Epithelial cell of esophagus (primary cell): ENCODE measurements around the gene GABBR2.

Experiments
- DNase-seq: peaks from one replicate; pipeline ENCODE4 v3.0.0; 2010; ENCODE audit warnings: low read depth
- H3K4me3 ChIP-seq: 2 replicates; pipeline ENCODE4 v1.5.1; 2011; ENCODE audit warnings: mild to moderate bottlenecking, low read length, control low read depth
- TF ChIP-seq, protein P1 (sequence below): IDR thresholded peaks from 2 replicates; pipeline ENCODE4 v1.5.1; 2011; ENCODE audit warnings: low read depth, mild to moderate bottlenecking, low read length, control low read depth, inconsistent platforms; ENCODE audit not compliant: insufficient read depth; ENCODE audit errors: missing control alignments

Gene GABBR2

DNA sequence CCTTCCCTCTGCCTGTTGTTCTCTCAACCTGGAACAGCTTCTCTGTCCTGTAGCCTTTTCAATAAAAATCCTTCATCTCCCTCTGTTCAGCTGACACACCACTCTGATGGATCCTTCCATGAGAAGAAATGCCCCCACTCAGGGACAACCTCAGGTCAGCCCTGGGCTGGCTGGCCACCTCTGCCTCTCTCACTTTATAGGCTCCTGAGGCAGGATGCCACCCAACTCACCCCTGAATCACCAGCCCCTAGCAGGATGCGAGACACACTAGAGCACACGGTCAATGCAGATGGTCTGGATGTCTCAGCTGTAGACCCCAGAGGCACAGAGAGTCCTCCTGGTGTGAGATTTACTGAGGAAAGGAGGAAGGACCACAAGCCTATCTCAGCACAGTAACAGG lies 93.8 kb downstream of the GABBR2 start:
- TF ChIP-seq, protein P1, sequence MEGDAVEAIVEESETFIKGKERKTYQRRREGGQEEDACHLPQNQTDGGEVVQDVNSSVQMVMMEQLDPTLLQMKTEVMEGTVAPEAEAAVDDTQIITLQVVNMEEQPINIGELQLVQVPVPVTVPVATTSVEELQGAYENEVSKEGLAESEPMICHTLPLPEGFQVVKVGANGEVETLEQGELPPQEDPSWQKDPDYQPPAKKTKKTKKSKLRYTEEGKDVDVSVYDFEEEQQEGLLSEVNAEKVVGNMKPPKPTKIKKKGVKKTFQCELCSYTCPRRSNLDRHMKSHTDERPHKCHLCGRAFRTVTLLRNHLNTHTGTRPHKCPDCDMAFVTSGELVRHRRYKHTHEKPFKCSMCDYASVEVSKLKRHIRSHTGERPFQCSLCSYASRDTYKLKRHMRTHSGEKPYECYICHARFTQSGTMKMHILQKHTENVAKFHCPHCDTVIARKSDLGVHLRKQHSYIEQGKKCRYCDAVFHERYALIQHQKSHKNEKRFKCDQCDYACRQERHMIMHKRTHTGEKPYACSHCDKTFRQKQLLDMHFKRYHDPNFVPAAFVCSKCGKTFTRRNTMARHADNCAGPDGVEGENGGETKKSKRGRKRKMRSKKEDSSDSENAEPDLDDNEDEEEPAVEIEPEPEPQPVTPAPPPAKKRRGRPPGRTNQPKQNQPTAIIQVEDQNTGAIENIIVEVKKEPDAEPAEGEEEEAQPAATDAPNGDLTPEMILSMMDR, result no peak
- no peak overlapping the region for H3K4me3 ChIP-seq
- no peak for DNase-seq

DNA sequence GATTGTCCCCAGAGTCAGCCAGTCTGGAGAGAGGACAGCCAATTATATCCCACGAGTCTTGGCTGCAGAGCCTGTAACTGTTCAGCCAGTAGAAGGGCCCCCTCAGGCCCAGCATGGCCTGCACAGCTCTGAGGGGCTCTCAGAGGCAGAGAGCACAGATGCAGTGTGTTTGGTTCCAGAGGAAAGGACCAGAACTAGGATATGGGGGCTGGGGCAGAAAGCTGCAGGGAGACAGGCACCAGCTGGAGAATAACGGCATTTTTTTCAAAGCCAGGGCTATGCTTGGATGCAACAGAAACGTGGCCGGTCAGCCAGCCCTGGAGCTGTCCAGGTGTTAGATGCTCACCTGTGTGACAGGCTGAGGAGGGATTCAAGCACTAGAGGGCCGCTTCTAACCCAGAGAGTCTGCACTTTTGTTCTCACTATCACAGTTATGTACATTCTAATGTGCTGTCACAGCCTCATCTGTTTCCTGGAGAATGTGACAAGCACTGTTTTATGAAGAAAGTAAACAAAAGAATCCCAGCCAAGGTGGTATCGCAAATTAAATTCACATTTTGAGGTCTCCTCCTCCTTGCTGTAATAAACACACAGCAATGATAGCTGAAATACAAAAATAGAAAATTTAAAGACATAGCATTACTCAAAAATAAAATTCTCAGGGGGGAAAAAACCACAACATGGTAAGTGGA lies 96.5 kb downstream of the GABBR2 start:
- TF ChIP-seq, protein P1, result no peak
- DNase-seq, result no peak
- H3K4me3 ChIP-seq, result no peak overlapping the region

DNA sequence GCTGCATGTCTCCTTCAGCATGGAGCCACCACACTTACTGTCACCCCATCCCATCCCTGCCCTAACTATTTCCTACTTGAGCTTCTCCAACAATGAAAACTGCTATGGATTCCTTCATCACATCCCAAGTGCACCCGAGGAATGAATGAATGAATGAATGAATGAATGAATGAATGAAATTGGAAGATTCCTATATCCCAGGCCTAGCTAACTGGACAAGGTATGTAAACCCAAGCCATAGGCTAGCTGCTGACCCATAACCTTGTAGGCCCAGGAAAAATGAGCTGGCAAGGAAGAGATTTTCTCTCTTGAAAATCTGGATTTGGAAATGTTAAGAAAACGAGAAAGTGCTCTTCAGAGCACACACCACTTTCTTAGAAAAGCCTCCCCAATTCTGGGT lies 97.4 kb downstream of the GABBR2 start:
- TF ChIP-seq, protein P1, result no peak
- H3K4me3 ChIP-seq, result no peak overlapping the region
- no peak for DNase-seq

DNA sequence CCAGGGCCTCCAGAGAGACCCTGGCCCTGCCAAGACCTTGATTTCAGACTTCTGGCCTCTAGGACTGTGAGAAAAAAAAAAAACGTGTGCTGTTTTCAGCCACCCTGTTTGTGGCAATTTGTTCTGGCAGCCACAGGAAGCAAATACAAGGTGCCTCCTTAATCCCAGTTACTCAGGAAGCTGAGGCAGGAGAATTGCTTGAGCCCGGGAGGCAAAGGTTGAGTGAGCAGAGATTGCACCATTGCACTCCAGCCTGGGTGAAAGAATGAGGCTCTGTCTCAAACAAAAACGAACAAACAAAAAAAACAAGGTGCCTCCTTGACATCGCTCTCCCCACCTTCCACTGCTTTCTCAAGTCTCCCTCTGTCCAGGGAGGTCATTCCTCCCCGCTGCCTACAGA lies 98.0 kb downstream of the GABBR2 start:
- TF ChIP-seq, protein P1, result no peak
- no peak overlapping the region for H3K4me3 ChIP-seq
- peak; percentile 27 for DNase-seq

DNA sequence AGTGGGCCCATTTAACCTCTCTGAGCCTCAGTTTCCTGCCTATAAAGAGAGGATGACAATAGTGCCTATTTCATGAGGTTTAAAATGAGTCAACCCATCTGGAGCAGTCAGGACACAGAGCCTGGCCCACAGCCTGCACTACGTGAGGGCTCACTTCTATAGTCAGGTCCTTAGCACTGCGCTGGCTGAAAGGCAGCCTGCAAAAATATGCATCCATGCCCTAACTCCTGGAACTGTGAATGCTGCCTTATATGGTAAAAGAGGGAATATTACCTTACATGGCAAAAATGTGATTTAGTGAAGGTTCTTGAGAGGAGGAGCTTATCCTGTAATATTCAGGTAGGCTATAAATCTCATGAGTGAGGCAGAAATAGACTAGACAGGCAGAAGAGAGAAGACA lies 98.5 kb downstream of the GABBR2 start:
- TF ChIP-seq, protein P1, result no peak
- H3K4me3 ChIP-seq, result no peak overlapping the region
- DNase-seq, result no peak

DNA sequence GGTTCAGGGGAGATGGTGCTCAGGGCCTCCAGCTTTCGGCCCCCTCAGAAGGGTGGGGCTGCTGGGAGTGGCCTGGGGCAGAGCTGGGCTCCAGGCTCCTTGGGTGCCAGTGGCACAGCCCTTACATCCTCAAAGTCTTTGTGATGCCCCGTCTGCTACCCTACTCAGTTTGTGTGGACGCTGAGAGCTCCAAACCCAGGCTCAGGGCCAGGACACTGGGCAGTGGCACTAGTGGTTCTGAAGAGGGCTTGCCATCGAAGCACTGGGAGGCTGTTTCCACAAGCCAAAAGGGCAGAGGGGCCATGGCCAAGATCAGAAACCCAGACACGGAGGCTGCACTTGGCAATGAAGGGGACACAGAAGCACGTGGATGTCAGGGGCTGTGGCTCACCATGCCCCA lies 99.1 kb downstream of the GABBR2 start:
- no peak for DNase-seq
- TF ChIP-seq, protein P1, result no peak
- no peak overlapping the region for H3K4me3 ChIP-seq

DNA sequence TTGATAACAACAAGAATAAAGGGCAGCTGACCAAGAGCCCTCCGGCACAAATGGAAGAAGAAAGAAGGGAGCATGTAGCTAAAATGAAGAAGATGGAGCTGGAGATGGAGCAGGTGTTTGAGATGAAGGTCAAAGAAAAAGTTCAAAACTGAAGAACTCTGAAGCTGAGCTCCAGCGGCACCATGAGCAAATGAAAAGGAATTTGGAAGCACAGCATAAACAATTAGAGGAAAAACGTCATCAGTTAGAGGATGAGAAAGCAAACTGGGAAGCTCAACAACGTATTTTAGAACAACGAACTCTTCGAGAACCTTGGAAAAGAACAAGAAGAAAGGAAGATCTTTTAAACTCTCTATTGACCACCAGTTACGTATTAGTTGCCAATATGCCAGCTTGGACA lies 100.9 kb downstream of the GABBR2 start:
- peak; percentile 22 for DNase-seq
- H3K4me3 ChIP-seq, result no peak overlapping the region
- TF ChIP-seq, protein P1, result no peak
